ENCODE measurements around the gene GNAQ.
"Not testable (repeated sequence)": the region's sequence is repeated elsewhere in the genome, so short reads cannot be mapped to it uniquely, and the experiment has no call there.

GNAQ gene

GRCh38 chr9:77725046-77725694 lies 306.4 kb downstream of the GNAQ start:
- H3K4me3 ChIP-seq (ENCODE audit: low read depth, low read length): no peak overlapping the region
- no peak for TF ChIP-seq CTCF (IDR thresholded peaks at IDR 0.05; ENCODE audit: borderline replicate concordance, insufficient read depth, low read depth, low read length)

GRCh38 chr9:77721156-77721555 lies 310.5 kb downstream of the GNAQ start:
- H3K4me3 ChIP-seq (ENCODE audit: low read depth, low read length): not testable (repeated sequence)

GRCh38 chr9:77719321-77719720 lies 312.3 kb downstream of the GNAQ start:
- no peak overlapping the region for H3K4me3 ChIP-seq (ENCODE audit: low read depth, low read length)
- TF ChIP-seq CTCF (IDR thresholded peaks at IDR 0.05; ENCODE audit: borderline replicate concordance, insufficient read depth, low read depth, low read length): no peak

GRCh38 chr9:77718298-77718640 lies 313.3 kb downstream of the GNAQ start:
- not testable (repeated sequence) for H3K4me3 ChIP-seq (ENCODE audit: low read depth, low read length)

- not testable (repeated sequence) for H3K4me3 ChIP-seq (ENCODE audit: low read depth, low read length)
These were observed 313.9 kb downstream of the GNAQ start for GRCh38 chr9:77717608-77718297.

- H3K4me3 ChIP-seq (ENCODE audit: low read depth, low read length): no peak overlapping the region
- no peak for TF ChIP-seq CTCF (IDR thresholded peaks at IDR 0.05; ENCODE audit: borderline replicate concordance, insufficient read depth, low read depth, low read length)
These were observed 317.5 kb downstream of the GNAQ start for GRCh38 chr9:77714077-77714549.

GRCh38 chr9:77712533-77713130 lies 319.0 kb downstream of the GNAQ start:
- H3K4me3 ChIP-seq (ENCODE audit: low read depth, low read length): no peak overlapping the region
- no peak for TF ChIP-seq CTCF (IDR thresholded peaks at IDR 0.05; ENCODE audit: borderline replicate concordance, insufficient read depth, low read depth, low read length)

GRCh38 chr9:77710965-77711648 lies 320.5 kb downstream of the GNAQ start:
- no peak overlapping the region for H3K4me3 ChIP-seq (ENCODE audit: low read depth, low read length)
- no peak for TF ChIP-seq CTCF (IDR thresholded peaks at IDR 0.05; ENCODE audit: borderline replicate concordance, insufficient read depth, low read depth, low read length)

Measured in GM12875 (cell line).